HepG2 (cell line): ENCODE results near the gene SPNS2. TPM values are rescaled to one million over a fixed set of nuclear protein-coding genes. Genes with fewer than 3 reads are reported as not detected.

ENCODE experiments used
- ATAC-seq: fragments of 200-7000 bp; cut with Tn5 transposase; 3 replicates; pipeline ENCODE4 v1.9.1; 2020; ENCODE audit warnings: mild to moderate bottlenecking, moderate library complexity
- BruUV-seq: library from RNA; stranded (reverse); fragments of 400-500 nt; replicated peaks from 2 replicates; lab custom pipeline; 2021; lab: Mats Ljungman, UMichigan
- CTCF ChIA-PET: fragments of 300-600 bp; formaldehyde crosslinking; extraction: SDS; loops from one replicate; lab custom pipeline; 2021; ENCODE audit warnings: low total read pairs, inconsistent platforms, low intra/inter-chr PET ratio; lab: Yijun Ruan, JAX
- POLR2A ChIA-PET: fragments of 350-600 bp; sonication (Branson Sonifier 250); formaldehyde crosslinking; loops from one replicate; lab custom pipeline; 2020; ENCODE audit warnings: antibody characterized with exemption, inconsistent platforms; lab: Yijun Ruan, JAX
- DNase-seq: peaks from one replicate; pipeline ENCODE4 v3.0.0-alpha.2; 2015; ENCODE audit warnings: low spot score
- FAIRE-seq: peaks from 3 replicates; lab custom pipeline; 2011; peaks lifted over from hg19 to GRCh38; lab: Jason Lieb, UNC
- H2AFZ ChIP-seq: one replicate; pipeline ENCODE4 v1.6.1; 2011; ENCODE audit warnings: low read length, inconsistent platforms
- H3K27ac ChIP-seq: fragments of 300-600 bp; 3 replicates; pipeline ENCODE4 v1.8.0; 2011; ENCODE audit warnings: mixed run types, mild to moderate bottlenecking, mixed read lengths, low read length, inconsistent platforms; ENCODE audit not compliant: insufficient read depth; ENCODE audit errors: extremely low read length
- H3K27me3 ChIP-seq, 2 experiments: fragments of 200-600 bp in 1 of 2; 2 replicates in 1 of 2; 3 replicates in 1 of 2; pipeline versions ENCODE4 v1.6.0 to v1.8.0; 2011; ENCODE audit warnings: low read length in 2 of 2, mild to moderate bottlenecking in 2 of 2, moderate library complexity in 2 of 2, inconsistent platforms in 1 of 2; ENCODE audit not compliant: insufficient read depth in 2 of 2, control insufficient read depth in 1 of 2
- H3K36me3 ChIP-seq, 2 experiments: fragments of 200-600 bp in 1 of 2; replicated peaks in 1 of 2; 2 replicates in 1 of 2; 3 replicates in 1 of 2; pipeline versions ENCODE4 v1.5.1 to v1.8.0; 2011; ENCODE audit warnings: low read length in 2 of 2, inconsistent platforms in 1 of 2; ENCODE audit not compliant: insufficient read depth in 2 of 2, control insufficient read depth in 1 of 2
- H3K4me1 ChIP-seq: 2 replicates; pipeline ENCODE4 v1.5.1; 2012; ENCODE audit warnings: low read length, inconsistent platforms; ENCODE audit not compliant: insufficient read depth
- H3K4me2 ChIP-seq: 2 replicates; pipeline ENCODE4 v1.6.0; 2011; ENCODE audit warnings: low read depth, low read length, inconsistent platforms
- H3K4me3 ChIP-seq, 3 experiments: fragments of 200-600 bp in 1 of 3; sonication (generic), shearing (Covaris generic) in 1 of 3; replicated peaks in 1 of 3; 2 replicates each; pipeline ENCODE4 v1.5.1; 2011 to 2016; ENCODE audit warnings: low read length in 3 of 3, inconsistent platforms in 2 of 3, low read depth in 2 of 3, mild to moderate bottlenecking in 2 of 3, control low read depth in 1 of 3, mixed read lengths in 1 of 3; ENCODE audit not compliant: insufficient read depth in 1 of 3
- H3K79me2 ChIP-seq: one replicate; pipeline ENCODE4 v1.6.1; 2011; ENCODE audit warnings: low read length, inconsistent platforms; ENCODE audit not compliant: insufficient read depth
- H3K9ac ChIP-seq: 2 replicates; pipeline ENCODE4 v1.6.0; 2011; ENCODE audit warnings: mild to moderate bottlenecking, low read depth, low read length, inconsistent platforms; ENCODE audit not compliant: insufficient read depth
- H3K9me3 ChIP-seq: 2 replicates; pipeline ENCODE4 v1.5.1; 2012; ENCODE audit warnings: mild to moderate bottlenecking, low read length
- H4K20me1 ChIP-seq: 2 replicates; pipeline ENCODE4 v1.6.0; 2011; ENCODE audit warnings: inconsistent platforms, mild to moderate bottlenecking, low read length, moderate library complexity; ENCODE audit not compliant: insufficient read depth
- DMTF1 ChIP-seq: sonication (generic); formaldehyde crosslinking; IDR thresholded peaks from 2 replicates; pipeline ENCODE4 v1.4.0; 2020; ENCODE audit warnings: mild to moderate bottlenecking, missing genetic modification reagents
- GABPB1 ChIP-seq: IDR thresholded peaks from 2 replicates; pipeline ENCODE4 v1.6.1; 2016; ENCODE audit warnings: mild to moderate bottlenecking, missing genetic modification reagents, moderate library complexity, missing compliant biosample characterization
- JUND ChIP-seq: sonication (generic); formaldehyde crosslinking; IDR thresholded peaks from 2 replicates; pipeline ENCODE4 v1.8.0; 2022; ENCODE audit warnings: mild to moderate bottlenecking, missing genetic modification reagents
- KLF16 ChIP-seq, 2 experiments: sonication (generic) in 1 of 2; formaldehyde crosslinking in 1 of 2; IDR thresholded peaks; 2 replicates each; pipeline versions ENCODE4 v1.6.1 to v1.8.0; 2016 to 2023; ENCODE audit warnings: missing genetic modification reagents in 2 of 2, missing compliant biosample characterization in 1 of 2
- MED13 ChIP-seq: sonication (generic); formaldehyde crosslinking; IDR thresholded peaks from 2 replicates; pipeline ENCODE4 v1.5.0; 2020; ENCODE audit warnings: missing genetic modification reagents
- SALL1 ChIP-seq: sonication (generic); formaldehyde crosslinking; IDR thresholded peaks from 2 replicates; pipeline ENCODE4 v1.8.0; 2022; ENCODE audit warnings: mild to moderate bottlenecking, missing genetic modification reagents
- SAP130 ChIP-seq: IDR thresholded peaks from 2 replicates; pipeline ENCODE4 v1.6.1; 2016; ENCODE audit warnings: low read depth
- SUZ12 ChIP-seq: fragments of 150-350 bp; IDR thresholded peaks from 2 replicates; pipeline ENCODE4 v1.6.1; 2014; ENCODE audit warnings: low read depth, low read length
- TGIF2 ChIP-seq: IDR thresholded peaks from 2 replicates; pipeline ENCODE4 v1.6.1; 2016; ENCODE audit warnings: control low read depth, missing compliant biosample characterization
- ZBTB25 ChIP-seq: IDR thresholded peaks from 2 replicates; pipeline ENCODE4 v1.6.1; 2018; ENCODE audit warnings: missing genetic modification reagents
- ZBTB38 ChIP-seq: sonication (generic); formaldehyde crosslinking; IDR thresholded peaks from 2 replicates; pipeline ENCODE4 v1.5.1; 2020; ENCODE audit warnings: mild to moderate bottlenecking, missing genetic modification reagents
- ZFP41 ChIP-seq: sonication (generic); formaldehyde crosslinking; IDR thresholded peaks from 2 replicates; pipeline ENCODE4 v1.4.0; 2020; ENCODE audit warnings: mild to moderate bottlenecking, missing genetic modification reagents, borderline replicate concordance
- ZMYM4 ChIP-seq: sonication (generic); formaldehyde crosslinking; IDR thresholded peaks from 2 replicates; pipeline ENCODE4 v1.8.1; 2023; ENCODE audit warnings: mild to moderate bottlenecking, missing genetic modification reagents
- ZNF460 ChIP-seq: sonication (generic); formaldehyde crosslinking; IDR thresholded peaks from 2 replicates; pipeline ENCODE4 v1.5.1; 2020; ENCODE audit warnings: missing genetic modification reagents, mild to moderate bottlenecking, borderline replicate concordance
- WGBS: methylation state at CpG from one replicate; pipeline ENCODE4 v1.1.6; 2017; ENCODE audit warnings: low lambda C conversion rate; 5-methylcytosine and 5-hydroxymethylcytosine counted together
- in situ Hi-C: cut with HindIII; loops from 2 replicates; pipeline ENCODE4 v1.10.0; 2017; ENCODE audit warnings: low pct_unique_long_range_greater_than_20kb; ENCODE audit not compliant: extremely low pct_ligation_motif_present
- intact Hi-C: fragments of 100-400 bp; cut with micrococcal nuclease; formaldehyde crosslinking; loops from one replicate; pipeline ENCODE4 v1.10.0; 2022; ENCODE audit not compliant: unreplicated experiment
- polyA plus RNA-seq, 8 experiments: library from polyadenylated mRNA; depleted of rRNA in 3 of 8; stranded (reverse) in 7 of 8; unstranded in 1 of 8; fragments of >200 nt; fragmentation: Illumina TruSeq in 4 of 8; extraction: Trizol in 4 of 8; gene quantifications; 2 replicates each; pipeline versions ENCODE4 v1.2.1 to v1.2.3, GENCODE V29; 2011 to 2016; ENCODE audit warnings: low read depth in 4 of 8, missing spikeins in 1 of 8, mixed read lengths in 1 of 8; ENCODE audit not compliant: insufficient read depth in 1 of 8
- total RNA-seq, 5 experiments: library from RNA; depleted of rRNA; stranded (reverse); fragments of >200 nt; fragmentation: Illumina TruSeq; extraction: Trizol; gene quantifications; 2 replicates each; pipeline ENCODE4 v1.2.3, GENCODE V29; 2016; ENCODE audit warnings: low read depth in 1 of 5
- TF ChIP-seq, protein P1 (sequence below): sonication (generic); IDR thresholded peaks from 2 replicates; pipeline ENCODE4 v1.6.1; 2016; ENCODE audit warnings: low read depth, borderline replicate concordance
- TF ChIP-seq, protein P2 (sequence below): sonication (generic); formaldehyde crosslinking; IDR thresholded peaks from 2 replicates; pipeline ENCODE4 v1.4.0; 2020; ENCODE audit warnings: missing genetic modification reagents

The SPNS2 gene
- total and polyA plus RNA-seq, 2 of the 13 experiments (the other 11 are each of a cell fraction or from before 2014, with no cell fraction given): 0.01 TPM; not detected in 1

GRCh38 chr17:4579678-4580077 is 81.0 kb downstream of the SPNS2 start (continued):
- TF ChIP-seq ZFP41 (CRISPR knock-in tag): no peak
- no peak for TF ChIP-seq SAP130 (CRISPR knock-in tag)
- no peak for TF ChIP-seq DMTF1 (CRISPR knock-in tag)
- TF ChIP-seq GABPB1: no peak
- TF ChIP-seq ZMYM4 (CRISPR knock-in tag): no peak
- no peak for TF ChIP-seq KLF16 (CRISPR knock-in tag; IDR thresholded peaks at IDR 0.05)

GRCh38 chr17:4580291-4580690 is 81.6 kb downstream of the SPNS2 start:
- no TSS peak for BruUV-seq
- H3K4me1 ChIP-seq: peaks cover 72% of the 10 kb centered on the region
- 0 out of 2 replicates have a peak overlapping the region, but pooled peaks have one; percentile 16 for H3K4me2 ChIP-seq
- DNase-seq (no peak), ATAC-seq (no peak), FAIRE-seq (no peak)
- H3K9ac ChIP-seq: no peak overlapping the region
- H3K4me3 ChIP-seq: no peak overlapping the region
- H3K36me3 ChIP-seq: no peaks in the 10 kb centered on the region
- ChIA-PET POLR2A (no interaction called here), CTCF (no interaction called here)
- TF ChIP-seq, protein P1, sequence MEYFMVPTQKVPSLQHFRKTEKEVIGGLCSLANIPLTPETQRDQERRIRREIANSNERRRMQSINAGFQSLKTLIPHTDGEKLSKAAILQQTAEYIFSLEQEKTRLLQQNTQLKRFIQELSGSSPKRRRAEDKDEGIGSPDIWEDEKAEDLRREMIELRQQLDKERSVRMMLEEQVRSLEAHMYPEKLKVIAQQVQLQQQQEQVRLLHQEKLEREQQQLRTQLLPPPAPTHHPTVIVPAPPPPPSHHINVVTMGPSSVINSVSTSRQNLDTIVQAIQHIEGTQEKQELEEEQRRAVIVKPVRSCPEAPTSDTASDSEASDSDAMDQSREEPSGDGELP: no peak
- no peak for TF ChIP-seq JUND (CRISPR knock-in tag)
- TF ChIP-seq ZBTB38 (CRISPR knock-in tag): no peak
- no peak for TF ChIP-seq MED13 (CRISPR knock-in tag)
- no peak for TF ChIP-seq ZNF460 (CRISPR knock-in tag)
- TF ChIP-seq ZBTB25 (CRISPR knock-in tag): no peak
- TF ChIP-seq, protein P2, sequence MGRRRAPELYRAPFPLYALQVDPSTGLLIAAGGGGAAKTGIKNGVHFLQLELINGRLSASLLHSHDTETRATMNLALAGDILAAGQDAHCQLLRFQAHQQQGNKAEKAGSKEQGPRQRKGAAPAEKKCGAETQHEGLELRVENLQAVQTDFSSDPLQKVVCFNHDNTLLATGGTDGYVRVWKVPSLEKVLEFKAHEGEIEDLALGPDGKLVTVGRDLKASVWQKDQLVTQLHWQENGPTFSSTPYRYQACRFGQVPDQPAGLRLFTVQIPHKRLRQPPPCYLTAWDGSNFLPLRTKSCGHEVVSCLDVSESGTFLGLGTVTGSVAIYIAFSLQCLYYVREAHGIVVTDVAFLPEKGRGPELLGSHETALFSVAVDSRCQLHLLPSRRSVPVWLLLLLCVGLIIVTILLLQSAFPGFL (CRISPR knock-in tag): no peak
- TF ChIP-seq SALL1: no peak
- TF ChIP-seq SUZ12: no peak
- no peak for TF ChIP-seq TGIF2 (CRISPR knock-in tag)
- peaks cover 2 to 34% of the 10 kb centered on the region in 2 experiments; a peak in 4 of 5 replicates for H3K27me3 ChIP-seq
- no peak overlapping the region for H2AFZ ChIP-seq
- WGBS: 28% methylated on average over 3 of the region's 7 CpGs
- no peaks in the 10 kb centered on the region for H3K79me2 ChIP-seq
- no peak overlapping the region for H3K27ac ChIP-seq
- H3K9me3 ChIP-seq: no peaks in the 10 kb centered on the region
- H4K20me1 ChIP-seq: no peaks in the 10 kb centered on the region
- in situ Hi-C loops (no loop called here), intact Hi-C loops (no loop called here)
